H1 (cell line): Measurements from ENCODE around the gene SEZ6L.

ENCODE experiments used
- CREB1 ChIP-seq: IDR thresholded peaks from 2 replicates; pipeline ENCODE4 v1.6.1; 2012; ENCODE audit warnings: inconsistent platforms
- TF ChIP-seq, protein P1 (sequence below), 3 experiments: IDR thresholded peaks; 1 replicate in 2 of 3; 2 replicates in 1 of 3; pipeline versions ENCODE4 v1.5.1 to v1.6.1; 2011; ENCODE audit warnings: low read length in 3 of 3, mild to moderate bottlenecking in 3 of 3, inconsistent platforms in 2 of 3, low read depth in 1 of 3, moderate library complexity in 1 of 3; ENCODE audit not compliant: insufficient read depth in 1 of 3; ENCODE audit errors: control extremely low read depth in 1 of 3

DNA sequence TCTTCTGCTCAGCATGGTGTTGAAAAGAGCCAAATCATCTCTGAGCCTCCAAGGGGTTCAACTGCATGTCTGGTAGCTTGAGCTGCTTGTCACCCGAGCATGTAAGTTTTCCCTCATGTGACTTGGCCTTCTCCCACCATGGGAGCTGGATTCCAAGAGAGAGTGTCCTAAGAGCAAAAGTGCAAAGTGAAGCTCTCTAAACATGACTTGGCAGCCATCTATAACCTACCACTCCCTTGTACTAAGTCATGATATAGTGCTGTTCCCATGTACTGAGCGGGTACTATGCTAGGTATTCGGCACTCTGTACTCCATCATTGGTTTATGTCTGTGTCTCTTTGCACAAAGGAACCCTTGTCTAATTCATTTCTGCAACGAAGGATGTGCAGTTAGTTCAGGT lies 19.1 kb downstream of the SEZ6L start:
- TF ChIP-seq, protein P1, sequence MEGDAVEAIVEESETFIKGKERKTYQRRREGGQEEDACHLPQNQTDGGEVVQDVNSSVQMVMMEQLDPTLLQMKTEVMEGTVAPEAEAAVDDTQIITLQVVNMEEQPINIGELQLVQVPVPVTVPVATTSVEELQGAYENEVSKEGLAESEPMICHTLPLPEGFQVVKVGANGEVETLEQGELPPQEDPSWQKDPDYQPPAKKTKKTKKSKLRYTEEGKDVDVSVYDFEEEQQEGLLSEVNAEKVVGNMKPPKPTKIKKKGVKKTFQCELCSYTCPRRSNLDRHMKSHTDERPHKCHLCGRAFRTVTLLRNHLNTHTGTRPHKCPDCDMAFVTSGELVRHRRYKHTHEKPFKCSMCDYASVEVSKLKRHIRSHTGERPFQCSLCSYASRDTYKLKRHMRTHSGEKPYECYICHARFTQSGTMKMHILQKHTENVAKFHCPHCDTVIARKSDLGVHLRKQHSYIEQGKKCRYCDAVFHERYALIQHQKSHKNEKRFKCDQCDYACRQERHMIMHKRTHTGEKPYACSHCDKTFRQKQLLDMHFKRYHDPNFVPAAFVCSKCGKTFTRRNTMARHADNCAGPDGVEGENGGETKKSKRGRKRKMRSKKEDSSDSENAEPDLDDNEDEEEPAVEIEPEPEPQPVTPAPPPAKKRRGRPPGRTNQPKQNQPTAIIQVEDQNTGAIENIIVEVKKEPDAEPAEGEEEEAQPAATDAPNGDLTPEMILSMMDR (IDR thresholded peaks at IDR 0.05; ENCODE audit: control extremely low read depth in 1 of 3, insufficient read depth in 1 of 3, low read depth in 1 of 3, low read length in 3 of 3): no peak
- TF ChIP-seq CREB1: no peak
